GM23248 (cell line): Measurements from ENCODE around the gene TMEM235. TPM values are rescaled to one million over a fixed set of nuclear protein-coding genes. Genes with fewer than 3 reads are reported as not detected.

Experiments used
- DNase-seq: peaks from one replicate; pipeline ENCODE4 v3.0.0-alpha.2; 2015
- H2AFZ ChIP-seq: fragments of 200-600 bp; sonication (generic); 2 replicates; pipeline ENCODE4 v1.6.1; 2016; ENCODE audit warnings: antibody characterized with exemption
- H3F3A ChIP-seq: fragments of 200-600 bp; sonication (generic); 2 replicates; pipeline ENCODE4 v1.6.1; 2016; ENCODE audit warnings: mild to moderate bottlenecking, antibody characterized with exemption, mixed run types; ENCODE audit not compliant: insufficient read depth
- H3K27ac ChIP-seq: fragments of 200-600 bp; sonication (generic); 2 replicates; pipeline ENCODE4 v1.5.1; 2016; ENCODE audit warnings: mild to moderate bottlenecking
- H3K27me3 ChIP-seq: fragments of 200-600 bp; sonication (generic); replicated peaks from 2 replicates; pipeline ENCODE4 v1.6.1; 2016; ENCODE audit warnings: mild to moderate bottlenecking; ENCODE audit not compliant: insufficient read depth
- H3K36me3 ChIP-seq: fragments of 200-600 bp; sonication (generic); 2 replicates; pipeline ENCODE4 v1.6.1; 2016; ENCODE audit warnings: low read depth, mild to moderate bottlenecking
- H3K4me1 ChIP-seq: fragments of 200-600 bp; sonication (generic); 2 replicates; pipeline ENCODE4 v1.6.1; 2016; ENCODE audit warnings: mild to moderate bottlenecking; ENCODE audit not compliant: insufficient read depth
- H3K4me2 ChIP-seq: fragments of 200-600 bp; sonication (generic); one replicate; pipeline ENCODE4 v1.6.1; 2016; ENCODE audit warnings: mild to moderate bottlenecking; ENCODE audit not compliant: unreplicated experiment
- H3K4me3 ChIP-seq: fragments of 200-600 bp; sonication (generic); 2 replicates; pipeline ENCODE4 v1.5.1; 2016; ENCODE audit warnings: mild to moderate bottlenecking
- H3K79me2 ChIP-seq: fragments of 200-600 bp; sonication (generic); 2 replicates; pipeline ENCODE4 v1.6.1; 2016; ENCODE audit warnings: mild to moderate bottlenecking; ENCODE audit not compliant: insufficient read depth
- H3K9ac ChIP-seq: fragments of 200-600 bp; sonication (generic); 2 replicates; pipeline ENCODE4 v1.6.1; 2016; ENCODE audit warnings: mild to moderate bottlenecking
- H3K9me2 ChIP-seq: fragments of 200-600 bp; sonication (generic); 2 replicates; pipeline ENCODE4 v1.6.1; 2016; ENCODE audit warnings: mixed run types, mild to moderate bottlenecking, moderate library complexity; ENCODE audit not compliant: insufficient read depth
- H3K9me3 ChIP-seq: fragments of 200-600 bp; sonication (generic); one replicate; pipeline ENCODE4 v1.6.1; 2017; ENCODE audit warnings: low read depth
- H4K20me1 ChIP-seq: fragments of 200-600 bp; sonication (generic); 2 replicates; pipeline ENCODE4 v1.6.0; 2016; ENCODE audit not compliant: insufficient read depth
- EZH2 ChIP-seq: fragments of 200-600 bp; sonication (generic); IDR thresholded peaks from 2 replicates; pipeline ENCODE4 v1.6.1; 2018; ENCODE audit warnings: antibody characterized with exemption, mild to moderate bottlenecking; ENCODE audit not compliant: insufficient read depth, poor library complexity, severe bottlenecking
- EZH2phosphoT487 ChIP-seq: fragments of 200-600 bp; sonication (generic); IDR thresholded peaks from 2 replicates; pipeline ENCODE4 v1.6.1; 2018; ENCODE audit warnings: antibody characterized with exemption, moderate library complexity, mild to moderate bottlenecking, low read depth; ENCODE audit not compliant: insufficient read depth
- WGBS, 2 experiments: methylation state at CpG; one replicate each; pipeline ENCODE4 v1.1.6; 2015 to 2017; ENCODE audit warnings: low lambda C conversion rate in 2 of 2, low coverage in 1 of 2; ENCODE audit errors: missing lambda C conversion rate in 2 of 2; 5-methylcytosine and 5-hydroxymethylcytosine counted together
- in situ Hi-C: fragments of 300-500 bp; cut with MboI; formaldehyde crosslinking; loops from 2 replicates; pipeline ENCODE4 v1.15.0; 2020
- polyA plus RNA-seq: library from polyadenylated mRNA; unstranded; fragments of >200 nt; fragmentation: Nextera tagmentation; extraction: Ambion mirVana; gene quantifications from 2 replicates; pipeline ENCODE4 v1.2.1, GENCODE V29; 2016
- total RNA-seq: library from RNA; depleted of rRNA; stranded (reverse); fragments of >200 nt; shearing (Covaris generic); gene quantifications from 2 replicates; pipeline ENCODE4 v1.2.3, GENCODE V29; 2014

The TMEM235 gene
- total and polyA plus RNA-seq, 2 experiments from 2014 or later: not detected

DNA sequence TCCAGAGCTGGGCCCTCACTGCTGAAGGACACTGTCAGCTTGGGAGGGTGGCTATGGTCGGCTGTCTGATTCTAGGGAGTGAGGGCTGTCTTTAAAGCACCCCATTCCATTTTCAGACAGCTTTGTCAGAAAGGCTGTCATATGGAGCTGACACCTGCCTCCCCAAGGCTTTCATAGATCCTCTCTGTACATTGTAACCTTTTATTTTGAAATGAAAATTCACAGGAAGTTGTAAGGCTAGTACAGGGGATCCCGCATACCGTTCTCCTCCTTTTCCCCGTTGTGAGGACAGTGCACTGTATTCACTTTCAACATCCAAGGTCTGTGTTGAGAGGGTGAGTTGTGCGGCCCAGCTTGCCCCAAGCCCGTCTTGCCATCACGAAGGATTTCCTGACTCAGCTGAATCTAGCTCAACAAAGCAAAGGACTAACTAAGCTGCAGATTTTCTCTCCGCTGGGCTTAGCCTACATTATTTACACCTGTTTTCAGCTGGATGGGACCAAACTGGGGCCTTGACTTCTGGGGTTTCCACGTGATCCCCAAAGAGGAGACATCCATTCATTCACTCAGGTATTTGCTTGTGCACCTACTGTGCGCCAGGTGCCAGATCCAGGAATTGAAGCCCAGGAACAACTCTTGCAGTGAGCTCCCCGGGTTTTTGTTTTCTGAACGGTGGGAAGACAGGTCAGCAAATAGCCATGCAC is 5.2 kb upstream of the TMEM235 start:
- TF ChIP-seq EZH2phosphoT487 (no peak), EZH2 (no peak)
- no peak overlapping the region for H3K27ac ChIP-seq
- H3F3A ChIP-seq: no peaks in the 10 kb centered on the region
- H3K79me2 ChIP-seq: no peaks in the 10 kb centered on the region
- H2AFZ ChIP-seq: no peak overlapping the region
- H3K9me3 ChIP-seq: no peaks in the 10 kb centered on the region
- WGBS, 2 experiments: 65 to 68% methylated on average over 12 of the region's 12 CpGs
- in situ Hi-C loops: no loop called here
- H3K4me2 ChIP-seq: no peak overlapping the region
- no peaks in the 10 kb centered on the region for H4K20me1 ChIP-seq
- no peaks in the 10 kb centered on the region for H3K4me1 ChIP-seq
- peaks cover 12% of the 10 kb centered on the region for H3K27me3 ChIP-seq
- H3K9me2 ChIP-seq: no peaks in the 10 kb centered on the region
- H3K36me3 ChIP-seq: no peaks in the 10 kb centered on the region
- no peak overlapping the region for H3K4me3 ChIP-seq
- DNase-seq: no peak
- no peak overlapping the region for H3K9ac ChIP-seq

DNA sequence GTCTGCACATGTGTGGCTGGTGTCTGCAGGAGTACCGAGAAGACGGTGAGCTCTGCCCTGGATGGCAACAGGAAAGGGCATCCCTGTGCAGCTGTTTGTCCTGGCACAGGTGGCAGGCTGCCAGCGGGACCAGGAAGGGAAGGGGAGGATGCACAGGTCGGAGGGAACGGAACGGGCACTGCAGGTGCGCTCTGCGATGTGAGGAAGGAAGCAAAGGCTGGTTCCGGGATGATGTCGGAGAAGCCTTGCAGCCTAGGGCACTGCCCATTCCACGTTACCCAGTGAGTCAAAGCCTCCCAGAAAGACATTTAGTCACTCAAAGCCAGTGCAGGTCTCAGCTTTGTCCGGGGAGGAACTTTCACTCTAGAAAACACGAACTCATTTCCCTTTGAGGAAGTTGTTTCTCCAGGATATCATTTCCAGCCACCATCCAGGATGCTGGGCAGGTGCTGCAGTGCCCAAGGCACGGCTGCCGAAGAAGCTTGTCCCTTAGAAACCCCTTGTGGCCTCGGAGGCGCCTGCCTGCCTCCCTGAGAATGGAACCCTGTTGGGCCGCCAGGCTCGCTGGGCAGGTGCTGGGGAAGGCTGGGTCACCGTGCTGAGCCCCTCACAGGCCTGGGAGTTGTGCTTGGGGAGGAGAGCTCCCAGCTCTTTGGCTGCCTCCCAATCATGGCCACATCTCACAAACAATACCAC is 4.5 kb upstream of the TMEM235 start:
- DNase-seq: no peak
- Histone ChIP-seq H3K9me2 (no peaks in the 10 kb centered on the region), H3K27me3 (peaks cover 15% of the 10 kb centered on the region), H4K20me1 (no peaks in the 10 kb centered on the region), H3K9me3 (no peaks in the 10 kb centered on the region), H3K4me2 (no peak overlapping the region), H3K79me2 (no peaks in the 10 kb centered on the region), H3K27ac (no peak overlapping the region), H3F3A (no peaks in the 10 kb centered on the region), H2AFZ (no peak overlapping the region), H3K4me3 (no peak overlapping the region), H3K36me3 (no peaks in the 10 kb centered on the region), H3K4me1 (no peaks in the 10 kb centered on the region), H3K9ac (no peak overlapping the region)
- TF ChIP-seq EZH2 (no peak), EZH2phosphoT487 (no peak)
- WGBS, 2 experiments: 71 to 76% methylated on average over 20 of the region's 20 CpGs
- in situ Hi-C loops: no loop called here

DNA sequence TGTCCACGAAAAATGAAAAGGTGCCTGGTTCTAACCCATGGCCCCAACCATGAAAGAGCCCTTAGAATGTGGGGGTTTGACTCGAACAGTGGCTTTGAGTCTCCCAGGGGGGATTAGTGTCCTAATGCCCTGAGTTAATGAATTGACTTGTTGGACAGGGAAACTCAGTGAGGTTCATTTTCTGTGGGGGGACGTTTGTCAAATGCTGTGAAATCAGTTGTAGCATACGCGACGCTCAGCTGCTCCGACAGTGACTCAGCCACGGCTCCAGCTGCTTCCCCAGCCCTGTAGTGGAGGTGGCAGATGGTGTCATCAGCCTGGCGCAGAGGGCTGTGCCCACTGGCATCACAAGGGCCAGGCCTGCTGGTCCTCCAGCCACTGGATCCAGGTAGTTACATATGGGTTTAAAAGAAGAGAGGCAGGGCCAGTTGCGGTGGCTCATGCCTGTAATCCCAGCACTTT is 3.9 kb upstream of the TMEM235 start:
- Histone ChIP-seq H3K79me2 (no peaks in the 10 kb centered on the region), H3F3A (no peaks in the 10 kb centered on the region), H3K9ac (no peak overlapping the region), H3K9me2 (no peaks in the 10 kb centered on the region), H3K4me3 (no peak overlapping the region), H3K27me3 (peaks cover 21% of the 10 kb centered on the region), H2AFZ (no peak overlapping the region), H3K27ac (no peak overlapping the region), H3K36me3 (no peaks in the 10 kb centered on the region), H4K20me1 (no peaks in the 10 kb centered on the region), H3K4me2 (no peak overlapping the region), H3K4me1 (no peaks in the 10 kb centered on the region), H3K9me3 (no peaks in the 10 kb centered on the region)
- in situ Hi-C loops: no loop called here
- TF ChIP-seq EZH2 (no peak), EZH2phosphoT487 (no peak)
- no peak for DNase-seq
- WGBS, 2 experiments: 73 to 74% methylated on average over 10 of the region's 10 CpGs

DNA sequence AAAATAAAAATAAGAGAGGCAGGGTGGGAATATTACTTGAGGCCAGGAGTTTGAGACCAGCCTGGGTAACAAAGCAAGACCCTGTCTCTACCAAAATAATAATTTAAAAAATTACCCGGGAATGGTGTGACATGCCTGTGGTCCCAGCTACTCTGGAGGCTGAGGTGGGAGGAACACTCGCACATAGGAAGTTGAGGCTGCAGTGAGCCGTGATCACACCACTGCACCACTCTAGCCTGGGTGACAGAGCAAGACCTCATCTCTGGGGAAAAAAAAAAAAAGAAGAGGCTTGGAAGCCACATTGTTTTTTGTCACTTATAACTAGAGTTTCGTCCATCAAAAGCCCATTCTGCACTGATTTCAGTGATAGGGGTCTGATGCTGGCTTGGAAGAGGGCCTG is 3.3 kb upstream of the TMEM235 start:
- TF ChIP-seq EZH2: no peak
- TF ChIP-seq EZH2phosphoT487: no peak
- no peaks in the 10 kb centered on the region for H3K9me2 ChIP-seq
- no peak overlapping the region for H3K27ac ChIP-seq
- no peaks in the 10 kb centered on the region for H3F3A ChIP-seq
- H3K4me1 ChIP-seq: no peaks in the 10 kb centered on the region
- H3K4me2 ChIP-seq: no peak overlapping the region
- H2AFZ ChIP-seq: no peak overlapping the region
- H3K36me3 ChIP-seq: no peaks in the 10 kb centered on the region
- no peaks in the 10 kb centered on the region for H4K20me1 ChIP-seq
- no peaks in the 10 kb centered on the region for H3K79me2 ChIP-seq
- in situ Hi-C loops: no loop called here
- no peaks in the 10 kb centered on the region for H3K9me3 ChIP-seq
- H3K27me3 ChIP-seq: peaks cover 28% of the 10 kb centered on the region
- no peak overlapping the region for H3K9ac ChIP-seq
- 80 to 84% methylated on average over 4 of the region's 4 CpGs for WGBS, 2 experiments
- no peak for DNase-seq
- no peak overlapping the region for H3K4me3 ChIP-seq
